Pons (tissue), 1 donor: ENCODE data around the gene NOG.

Experiments
- DNase-seq: peaks from one replicate; pipeline ENCODE4 v3.0.0-alpha.2; 2016; ENCODE audit warnings: low spot score

The NOG gene

GRCh38 chr17:56593646-56594319, at the start of gene NOG:
NOG (plus strand) TSS chr17:56593699; CDS start chr17:56594224, 525 bp downstream.
- DNase-seq, result peak; percentile 19

GRCh38 chr17:56545106-56545505, 48.4 kb upstream of the NOG start:
- no peak for DNase-seq

GRCh38 chr17:56545930-56546329, 47.6 kb upstream of the NOG start:
- DNase-seq, result no peak

- no peak for DNase-seq
Measured at GRCh38 chr17:56548661-56549060, 44.8 kb upstream of the NOG start.

GRCh38 chr17:56549501-56549900, 44.0 kb upstream of the NOG start:
- no peak for DNase-seq

GRCh38 chr17:56557682-56558081, 35.8 kb upstream of the NOG start:
- DNase-seq, result no peak

- no peak for DNase-seq
Measured at GRCh38 chr17:56558088-56558487, 35.4 kb upstream of the NOG start.

GRCh38 chr17:56570199-56570598, 23.3 kb upstream of the NOG start:
- no peak for DNase-seq

GRCh38 chr17:56571456-56571855, 22.0 kb upstream of the NOG start:
- no peak for DNase-seq

- no peak for DNase-seq
Measured at GRCh38 chr17:56577190-56577842, 16.2 kb upstream of the NOG start.

- DNase-seq, result no peak
Measured at GRCh38 chr17:56577843-56578204, 15.7 kb upstream of the NOG start.

GRCh38 chr17:56581635-56582627, 11.6 kb upstream of the NOG start:
- DNase-seq, result no peak

GRCh38 chr17:56583772-56584171, 9.7 kb upstream of the NOG start:
- DNase-seq, result no peak

- DNase-seq, result no peak
Measured at GRCh38 chr17:56587298-56587697, 6.2 kb upstream of the NOG start.

- peak; percentile 28 for DNase-seq
Measured at GRCh38 chr17:56592487-56593085, 913 bp upstream of the NOG start.

GRCh38 chr17:56593086-56593645, 333 bp upstream of the NOG start:
- DNase-seq, result peak; percentile 9

- no peak for DNase-seq
Measured at GRCh38 chr17:56594320-56595107, 1.0 kb downstream of the NOG start.

- DNase-seq, result no peak
Measured at GRCh38 chr17:56595108-56595418, 1.6 kb downstream of the NOG start.

GRCh38 chr17:56595831-56596690, 2.6 kb downstream of the NOG start:
- DNase-seq, result no peak
